Activated B cell treated with CpG ODN at 0.5 μM for 24 hours (primary cell): Measurements from ENCODE around the gene WNT16. TPM values are rescaled to one million over a fixed set of nuclear protein-coding genes. Genes with fewer than 3 reads are reported as not detected.

Source experiments
- ATAC-seq: fragments of 200-7000 bp; cut with Tn5 transposase; one replicate; pipeline ENCODE4 v1.10.0; 2021; ENCODE audit warnings: low read depth, mild to moderate bottlenecking, moderate library complexity
- CTCF ChIA-PET: fragments of 350-600 bp; sonication (Branson Sonifier 250); formaldehyde crosslinking; loops from one replicate; lab custom pipeline; 2021; ENCODE audit warnings: antibody characterized with exemption; lab: Charles Lee
- POLR2A ChIA-PET: fragments of 350-600 bp; sonication (Branson Sonifier 250); formaldehyde crosslinking; loops from one replicate; lab custom pipeline; 2021; ENCODE audit warnings: antibody characterized with exemption; lab: Charles Lee
- DNase-seq: peaks from one replicate; pipeline ENCODE4 v3.0.0; 2022
- H3K27ac Mint-ChIP-seq: one replicate; pipeline ENCODE4 v1.8.0; 2020; ENCODE audit warnings: mixed read lengths
- H3K27me3 Mint-ChIP-seq: one replicate; pipeline ENCODE4 v1.8.0; 2021; ENCODE audit warnings: mixed read lengths
- H3K36me3 Mint-ChIP-seq: one replicate; pipeline ENCODE4 v1.8.0; 2021; ENCODE audit warnings: low read depth, mixed read lengths
- H3K4me1 Mint-ChIP-seq: one replicate; pipeline ENCODE4 v1.8.0; 2021; ENCODE audit warnings: mixed read lengths
- H3K4me3 Mint-ChIP-seq: one replicate; pipeline ENCODE4 v1.8.0; 2020; ENCODE audit warnings: mild to moderate bottlenecking, mixed read lengths
- H3K9me3 Mint-ChIP-seq: one replicate; pipeline ENCODE4 v1.8.0; 2020; ENCODE audit warnings: mixed read lengths
- CTCF ChIP-seq: fragments of 200-600 bp; IDR thresholded peaks from one replicate; pipeline ENCODE4 v1.8.0; 2022; ENCODE audit warnings: antibody characterized with exemption, mild to moderate bottlenecking
- intact Hi-C: fragments of 100-400 bp; cut with micrococcal nuclease; formaldehyde crosslinking; loops from one replicate; pipeline ENCODE4 v1.15.1; 2024
- total RNA-seq: library from RNA; stranded (reverse); gene quantifications from 2 replicates; pipeline ENCODE4 v1.2.3, GENCODE V29; 2022

The WNT16 gene
- total RNA-seq, 1 donor from 2014 or later: 4.9 TPM

- no peak for DNase-seq
- Mint-ChIP-seq H3K4me1 (peaks cover 10% of the 10 kb centered on the region), H3K9me3 (no peaks in the 10 kb centered on the region), H3K36me3 (peaks cover 50% of the 10 kb centered on the region), H3K27me3 (no peaks in the 10 kb centered on the region), H3K27ac (peak overlapping the region; percentile 9), H3K4me3 (no peak overlapping the region)
- ATAC-seq: no peak
- TF ChIP-seq CTCF: no peak
- POLR2A ChIA-PET: interaction anchor here (0.7 kb wide), 1 partner anchor 134 kb away, joined by 5 read pairs; no protein-coding TSS in a partner anchor
- intact Hi-C loops: loop anchor here (2.0 kb wide), 1 partner anchor 17 kb away; no protein-coding TSS in a partner anchor
- CTCF ChIA-PET: interaction anchor here (1.2 kb wide), 1 partner anchor 178 kb away, joined by 3 read pairs; no protein-coding TSS in a partner anchor
These were observed 13.1 kb downstream of the WNT16 start for GRCh38 chr7:121341933-121342332.

- CTCF ChIA-PET: interaction anchor here (1.2 kb wide), 1 partner anchor 179 kb away, joined by 3 read pairs; no protein-coding TSS in a partner anchor
- Mint-ChIP-seq H3K4me1 (peaks cover 4% of the 10 kb centered on the region), H3K9me3 (no peaks in the 10 kb centered on the region), H3K27me3 (no peaks in the 10 kb centered on the region), H3K4me3 (no peak overlapping the region), H3K36me3 (peaks cover 57% of the 10 kb centered on the region), H3K27ac (peak overlapping the region; percentile 9)
- no peak for TF ChIP-seq CTCF
- DNase-seq (no peak), ATAC-seq (no peak)
- intact Hi-C loops: loop anchor here (2.0 kb wide), 1 partner anchor 16 kb away; no protein-coding TSS in a partner anchor
- POLR2A ChIA-PET: no interaction called here
These were observed 13.8 kb downstream of the WNT16 start for GRCh38 chr7:121342631-121343030.

GRCh38 chr7:121343302-121343701 is 14.5 kb downstream of the WNT16 start:
- H3K36me3 Mint-ChIP-seq: peaks cover 55% of the 10 kb centered on the region
- ATAC-seq (no peak), DNase-seq (no peak)
- intact Hi-C loops: loop anchor here (2.0 kb wide), 1 partner anchor 15 kb away; no protein-coding TSS in a partner anchor
- CTCF ChIA-PET: no interaction called here
- no peak for TF ChIP-seq CTCF
- H3K9me3 Mint-ChIP-seq: no peaks in the 10 kb centered on the region
- peaks cover 4% of the 10 kb centered on the region for H3K4me1 Mint-ChIP-seq
- H3K27ac Mint-ChIP-seq: no peak overlapping the region
- H3K27me3 Mint-ChIP-seq: no peaks in the 10 kb centered on the region
- no peak overlapping the region for H3K4me3 Mint-ChIP-seq
- POLR2A ChIA-PET: no interaction called here

GRCh38 chr7:121344093-121344492 is 15.3 kb downstream of the WNT16 start:
- no peaks in the 10 kb centered on the region for H3K27me3 Mint-ChIP-seq
- intact Hi-C loops: no loop called here
- H3K4me3 Mint-ChIP-seq: no peak overlapping the region
- H3K27ac Mint-ChIP-seq: no peak overlapping the region
- peaks cover 48% of the 10 kb centered on the region for H3K36me3 Mint-ChIP-seq
- no peaks in the 10 kb centered on the region for H3K9me3 Mint-ChIP-seq
- POLR2A ChIA-PET: no interaction called here
- H3K4me1 Mint-ChIP-seq: peaks cover 4% of the 10 kb centered on the region
- CTCF ChIA-PET: no interaction called here
- no peak for ATAC-seq
- TF ChIP-seq CTCF: no peak
- no peak for DNase-seq

GRCh38 chr7:121344497-121344896 is 15.7 kb downstream of the WNT16 start:
- no peak for TF ChIP-seq CTCF
- Mint-ChIP-seq H3K9me3 (no peaks in the 10 kb centered on the region), H3K27ac (peak overlapping the region; percentile 56)

More at GRCh38 chr7:121344497-121344896, 15.7 kb downstream of the WNT16 start:
- no peak overlapping the region for H3K4me3 Mint-ChIP-seq
- POLR2A ChIA-PET: no interaction called here
- ATAC-seq: no peak
- H3K4me1 Mint-ChIP-seq: peaks cover 4% of the 10 kb centered on the region
- intact Hi-C loops: no loop called here
- no peak for DNase-seq
- H3K27me3 Mint-ChIP-seq: no peaks in the 10 kb centered on the region
- H3K36me3 Mint-ChIP-seq: peaks cover 45% of the 10 kb centered on the region
- CTCF ChIA-PET: no interaction called here
